ENCODE measurements around the gene MEAK7.

MEAK7 gene

GRCh38 chr16:84495506-84495905, 9.0 kb downstream of the MEAK7 start:
- Mint-ChIP-seq H3K36me3 (peaks cover 77% of the 10 kb centered on the region), H3K4me1 (no peaks in the 10 kb centered on the region), H3K27ac (peak overlapping the region; percentile 41), H3K4me3 (no peak overlapping the region), H3K9me3 (no peaks in the 10 kb centered on the region)
- no peak for ATAC-seq
- no peak for DNase-seq (ENCODE audit: low spot score in 2 of 2)

GRCh38 chr16:84489131-84489530, 15.3 kb downstream of the MEAK7 start:
- Mint-ChIP-seq H3K4me3 (no peak overlapping the region), H3K4me1 (no peaks in the 10 kb centered on the region), H3K27ac (no peak overlapping the region), H3K9me3 (no peaks in the 10 kb centered on the region), H3K36me3 (peaks cover 75% of the 10 kb centered on the region)
- no peak for ATAC-seq
- peak in 1 of 2 donors; percentile 43 for DNase-seq (ENCODE audit: low spot score in 2 of 2)

- ATAC-seq (no peak), DNase-seq (ENCODE audit: low spot score in 2 of 2) (peak in 1 of 2 donors; percentile 35)
- Mint-ChIP-seq H3K4me1 (no peaks in the 10 kb centered on the region), H3K9me3 (no peaks in the 10 kb centered on the region), H3K4me3 (no peak overlapping the region), H3K27ac (peak overlapping the region; percentile 63), H3K36me3 (peaks cover 61% of the 10 kb centered on the region)
These were observed 17.1 kb downstream of the MEAK7 start for GRCh38 chr16:84487358-84487757.

- Mint-ChIP-seq H3K4me3 (no peak overlapping the region), H3K36me3 (peaks cover 61% of the 10 kb centered on the region), H3K27ac (peak overlapping the region; percentile 63), H3K9me3 (no peaks in the 10 kb centered on the region), H3K4me1 (no peaks in the 10 kb centered on the region)
- DNase-seq (ENCODE audit: low spot score in 2 of 2) (peak in 1 of 2 donors; percentile 37), ATAC-seq (no peak)
These were observed 17.8 kb downstream of the MEAK7 start for GRCh38 chr16:84486551-84487235.

- Mint-ChIP-seq H3K9me3 (no peaks in the 10 kb centered on the region), H3K4me3 (no peak overlapping the region), H3K36me3 (peaks cover 56% of the 10 kb centered on the region), H3K4me1 (no peaks in the 10 kb centered on the region), H3K27ac (no peak overlapping the region)
- no peak for DNase-seq (ENCODE audit: low spot score in 2 of 2)
- ATAC-seq = no peak
These were observed 18.3 kb downstream of the MEAK7 start for GRCh38 chr16:84486126-84486525.

- Mint-ChIP-seq H3K27ac (no peak overlapping the region), H3K36me3 (peaks cover 49% of the 10 kb centered on the region), H3K9me3 (no peaks in the 10 kb centered on the region), H3K4me1 (no peaks in the 10 kb centered on the region), H3K4me3 (no peak overlapping the region)
- DNase-seq (ENCODE audit: low spot score in 2 of 2) = no peak
- ATAC-seq = no peak
These were observed 19.0 kb downstream of the MEAK7 start for GRCh38 chr16:84485255-84486010.

- H3K4me1 Mint-ChIP-seq = no peaks in the 10 kb centered on the region
- DNase-seq (ENCODE audit: low spot score in 2 of 2) (peak in 1 of 2 donors; percentile 46), ATAC-seq (no peak)
- H3K9me3 Mint-ChIP-seq = no peaks in the 10 kb centered on the region
- no peak overlapping the region for H3K4me3 Mint-ChIP-seq
- peaks cover 41% of the 10 kb centered on the region for H3K36me3 Mint-ChIP-seq
- H3K27ac Mint-ChIP-seq = no peak overlapping the region
These were observed 19.7 kb downstream of the MEAK7 start for GRCh38 chr16:84484579-84485254.

- Mint-ChIP-seq H3K36me3 (peaks cover 34% of the 10 kb centered on the region), H3K4me3 (no peak overlapping the region), H3K4me1 (no peaks in the 10 kb centered on the region), H3K9me3 (no peaks in the 10 kb centered on the region), H3K27ac (no peak overlapping the region)
- no peak for ATAC-seq
- DNase-seq (ENCODE audit: low spot score in 2 of 2) = peak in 1 of 2 donors; percentile 35
These were observed 20.4 kb downstream of the MEAK7 start for GRCh38 chr16:84483882-84484565.

- peak; percentile 8 for ATAC-seq
- no peak overlapping the region for H3K27ac Mint-ChIP-seq
These were observed 21.2 kb downstream of the MEAK7 start for GRCh38 chr16:84482951-84483881.

GRCh38 chr16:84482001-84482891, 22.2 kb downstream of the MEAK7 start:
- no peaks in the 10 kb centered on the region for H3K9me3 Mint-ChIP-seq
- H3K4me3 Mint-ChIP-seq = no peak overlapping the region
- peaks cover 9% of the 10 kb centered on the region for H3K4me1 Mint-ChIP-seq
- H3K36me3 Mint-ChIP-seq = peaks cover 18% of the 10 kb centered on the region
- H3K27ac Mint-ChIP-seq = peak overlapping the region; percentile 29
- DNase-seq (ENCODE audit: low spot score in 2 of 2) (no peak), ATAC-seq (no peak)

More at GRCh38 chr16:84482951-84483881, 21.2 kb downstream of the MEAK7 start:
- H3K36me3 Mint-ChIP-seq = peaks cover 26% of the 10 kb centered on the region
- H3K4me3 Mint-ChIP-seq = no peak overlapping the region
- peaks cover 7% of the 10 kb centered on the region for H3K4me1 Mint-ChIP-seq
- H3K9me3 Mint-ChIP-seq = no peaks in the 10 kb centered on the region
- DNase-seq (ENCODE audit: low spot score in 2 of 2) = peak in 1 of 2 donors; percentile 37

- no peak for ATAC-seq
- DNase-seq (ENCODE audit: low spot score in 2 of 2) = peak in 1 of 2 donors; percentile 29
- Mint-ChIP-seq H3K27ac (no peak overlapping the region), H3K4me1 (peaks cover 9% of the 10 kb centered on the region), H3K36me3 (peaks cover 14% of the 10 kb centered on the region), H3K4me3 (no peak overlapping the region), H3K9me3 (no peaks in the 10 kb centered on the region)
These were observed 23.3 kb downstream of the MEAK7 start for GRCh38 chr16:84481051-84481735.

- peak in 1 of 2 donors; percentile 43 for DNase-seq (ENCODE audit: low spot score in 2 of 2)
- no peak for ATAC-seq
- H3K36me3 Mint-ChIP-seq = peaks cover 5% of the 10 kb centered on the region
- H3K9me3 Mint-ChIP-seq = no peaks in the 10 kb centered on the region
- H3K4me1 Mint-ChIP-seq = peaks cover 16% of the 10 kb centered on the region
- no peak overlapping the region for H3K4me3 Mint-ChIP-seq
- H3K27ac Mint-ChIP-seq = no peak overlapping the region
These were observed 24.6 kb downstream of the MEAK7 start for GRCh38 chr16:84479716-84480450.
